Tibial artery (tissue), 4 donors: ENCODE measurements around the gene PTPN6.

Source experiments
- DNase-seq, 2 donors: peaks; one replicate each; pipeline ENCODE4 v3.0.0-alpha.2; 2019
- H3K27ac ChIP-seq, 2 donors: fragments of 200-600 bp; sonication (generic) in 1 of 2; 1 replicate in 1 of 2; 2 replicates in 1 of 2; pipeline ENCODE4 v1.5.1; 2018 to 2019; ENCODE audit warnings: mild to moderate bottlenecking in 1 of 2
- H3K27me3 ChIP-seq, 2 donors: fragments of 200-600 bp; sonication (generic) in 1 of 2; one replicate each; pipeline versions ENCODE4 v1.5.1 to v1.6.0; 2016 to 2019
- H3K36me3 ChIP-seq, 3 donors: fragments of 200-600 bp; sonication (generic) in 2 of 3; one replicate each; pipeline ENCODE4 v1.5.1; 2016 to 2019; ENCODE audit warnings: mild to moderate bottlenecking in 2 of 3
- H3K4me1 ChIP-seq, 4 donors: fragments of 200-600 bp; sonication (generic) in 2 of 4; 1 replicate in 3 of 4; 2 replicates in 1 of 4; pipeline ENCODE4 v1.5.1; 2016 to 2019
- H3K4me3 ChIP-seq, 2 donors: fragments of 200-600 bp; sonication (generic) in 1 of 2; 1 replicate in 1 of 2; 2 replicates in 1 of 2; pipeline ENCODE4 v1.5.1; 2018 to 2019; ENCODE audit warnings: mild to moderate bottlenecking in 2 of 2
- H3K9me3 ChIP-seq, 3 donors: fragments of 200-600 bp; sonication (generic) in 1 of 3; one replicate each; pipeline ENCODE4 v1.5.1; 2016 to 2019
- intact Hi-C: fragments of 100-400 bp; cut with DNase I; formaldehyde crosslinking; loops from one replicate; pipeline ENCODE4 v1.15.0; 2023; ENCODE audit warnings: low total_unique reads
- TF ChIP-seq, protein P1 (sequence below), 2 experiments: fragments of 200-600 bp in 1 of 2; fragments of 450-650 bp in 1 of 2; IDR thresholded peaks; one replicate each; pipeline ENCODE4 v1.5.1; 2017 to 2019; ENCODE audit warnings: antibody characterized with exemption in 2 of 2, mild to moderate bottlenecking in 1 of 2, moderate library complexity in 1 of 2

PTPN6 gene

DNA sequence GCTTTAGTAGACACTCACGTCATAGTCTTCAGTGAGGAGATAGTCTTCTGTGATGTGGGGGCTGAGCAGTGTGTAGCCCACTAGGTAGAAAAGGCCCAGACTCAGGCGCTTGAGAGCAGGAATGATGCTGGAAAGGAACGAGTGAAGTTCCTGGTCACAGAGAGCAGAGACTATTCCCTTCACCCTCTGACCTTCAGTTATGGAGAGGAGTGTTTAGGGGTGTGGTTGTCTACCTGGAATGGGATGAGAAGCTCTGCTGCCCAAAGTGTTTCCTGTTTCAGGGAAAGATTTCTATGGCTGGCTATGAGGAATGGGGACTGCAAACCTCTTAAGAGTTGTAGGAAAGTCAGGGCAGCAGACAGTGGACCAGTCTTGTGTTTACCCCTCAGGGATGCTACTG, 28.3 kb downstream of the PTPN6 start:
- peaks cover 62 to 90% (median 88%) of the 10 kb centered on the region in 3 donors for H3K36me3 ChIP-seq
- DNase-seq = no peak
- H3K9me3 ChIP-seq = no peaks in the 10 kb centered on the region
- H3K27me3 ChIP-seq = no peaks in the 10 kb centered on the region
- TF ChIP-seq, protein P1, sequence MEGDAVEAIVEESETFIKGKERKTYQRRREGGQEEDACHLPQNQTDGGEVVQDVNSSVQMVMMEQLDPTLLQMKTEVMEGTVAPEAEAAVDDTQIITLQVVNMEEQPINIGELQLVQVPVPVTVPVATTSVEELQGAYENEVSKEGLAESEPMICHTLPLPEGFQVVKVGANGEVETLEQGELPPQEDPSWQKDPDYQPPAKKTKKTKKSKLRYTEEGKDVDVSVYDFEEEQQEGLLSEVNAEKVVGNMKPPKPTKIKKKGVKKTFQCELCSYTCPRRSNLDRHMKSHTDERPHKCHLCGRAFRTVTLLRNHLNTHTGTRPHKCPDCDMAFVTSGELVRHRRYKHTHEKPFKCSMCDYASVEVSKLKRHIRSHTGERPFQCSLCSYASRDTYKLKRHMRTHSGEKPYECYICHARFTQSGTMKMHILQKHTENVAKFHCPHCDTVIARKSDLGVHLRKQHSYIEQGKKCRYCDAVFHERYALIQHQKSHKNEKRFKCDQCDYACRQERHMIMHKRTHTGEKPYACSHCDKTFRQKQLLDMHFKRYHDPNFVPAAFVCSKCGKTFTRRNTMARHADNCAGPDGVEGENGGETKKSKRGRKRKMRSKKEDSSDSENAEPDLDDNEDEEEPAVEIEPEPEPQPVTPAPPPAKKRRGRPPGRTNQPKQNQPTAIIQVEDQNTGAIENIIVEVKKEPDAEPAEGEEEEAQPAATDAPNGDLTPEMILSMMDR (IDR thresholded peaks at IDR 0.05) = no peak
- H3K4me1 ChIP-seq = no peaks in the 10 kb centered on the region
- H3K27ac ChIP-seq = no peak overlapping the region
- H3K4me3 ChIP-seq = no peak overlapping the region
- intact Hi-C loops = no loop called here

DNA sequence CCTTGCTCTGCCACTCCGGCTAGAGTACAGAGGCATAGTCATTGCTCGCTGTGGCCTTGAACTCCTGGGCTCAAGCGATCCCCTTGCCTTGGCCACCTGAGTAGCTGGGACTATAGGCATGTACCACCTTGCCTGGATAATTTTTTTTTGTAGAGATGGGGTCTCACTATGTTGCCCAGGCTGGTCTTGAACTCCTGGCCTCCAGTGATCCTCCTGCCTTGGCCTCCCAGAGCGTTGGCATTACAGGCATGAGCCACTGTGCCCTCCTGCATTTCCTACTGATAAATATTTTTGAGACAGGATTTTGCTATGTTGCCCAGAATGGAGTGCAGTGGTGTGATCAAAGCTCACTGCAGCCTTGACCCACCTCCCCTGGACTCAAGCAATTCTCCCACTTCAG, 28.9 kb downstream of the PTPN6 start:
- Histone ChIP-seq H3K27me3 (no peaks in the 10 kb centered on the region), H3K4me3 (no peak overlapping the region), H3K36me3 (peaks cover 56 to 88% (median 82%) of the 10 kb centered on the region in 3 donors), H3K9me3 (no peaks in the 10 kb centered on the region), H3K27ac (no peak overlapping the region), H3K4me1 (no peaks in the 10 kb centered on the region)
- DNase-seq = no peak
- TF ChIP-seq, protein P1 (IDR thresholded peaks at IDR 0.05) = no peak
- intact Hi-C loops = no loop called here

DNA sequence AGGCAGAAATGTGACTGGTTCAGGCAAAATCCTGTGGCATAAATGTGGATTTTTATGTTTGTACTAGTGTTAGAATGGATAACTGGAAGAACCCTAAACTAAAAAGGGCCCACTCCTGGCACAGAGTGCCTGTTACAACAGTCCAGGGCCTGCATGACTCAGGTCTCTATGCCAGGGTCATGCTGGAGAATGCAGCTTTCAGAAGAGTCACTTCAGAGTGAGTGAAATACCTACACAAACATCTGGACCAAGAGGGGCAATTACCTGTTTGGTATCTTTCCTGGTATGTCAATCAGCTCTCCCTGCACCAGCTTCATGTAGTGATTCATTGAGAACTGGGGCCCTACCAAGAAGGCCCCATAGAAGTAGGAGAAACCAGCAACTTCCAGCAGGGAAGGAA, 29.6 kb downstream of the PTPN6 start:
- Histone ChIP-seq H3K9me3 (no peaks in the 10 kb centered on the region), H3K4me3 (no peak overlapping the region), H3K27ac (no peak overlapping the region), H3K36me3 (peaks cover 51 to 87% (median 75%) of the 10 kb centered on the region in 3 donors), H3K4me1 (no peaks in the 10 kb centered on the region), H3K27me3 (no peaks in the 10 kb centered on the region)
- intact Hi-C loops = no loop called here
- TF ChIP-seq, protein P1 (IDR thresholded peaks at IDR 0.05) = no peak
- DNase-seq = no peak

DNA sequence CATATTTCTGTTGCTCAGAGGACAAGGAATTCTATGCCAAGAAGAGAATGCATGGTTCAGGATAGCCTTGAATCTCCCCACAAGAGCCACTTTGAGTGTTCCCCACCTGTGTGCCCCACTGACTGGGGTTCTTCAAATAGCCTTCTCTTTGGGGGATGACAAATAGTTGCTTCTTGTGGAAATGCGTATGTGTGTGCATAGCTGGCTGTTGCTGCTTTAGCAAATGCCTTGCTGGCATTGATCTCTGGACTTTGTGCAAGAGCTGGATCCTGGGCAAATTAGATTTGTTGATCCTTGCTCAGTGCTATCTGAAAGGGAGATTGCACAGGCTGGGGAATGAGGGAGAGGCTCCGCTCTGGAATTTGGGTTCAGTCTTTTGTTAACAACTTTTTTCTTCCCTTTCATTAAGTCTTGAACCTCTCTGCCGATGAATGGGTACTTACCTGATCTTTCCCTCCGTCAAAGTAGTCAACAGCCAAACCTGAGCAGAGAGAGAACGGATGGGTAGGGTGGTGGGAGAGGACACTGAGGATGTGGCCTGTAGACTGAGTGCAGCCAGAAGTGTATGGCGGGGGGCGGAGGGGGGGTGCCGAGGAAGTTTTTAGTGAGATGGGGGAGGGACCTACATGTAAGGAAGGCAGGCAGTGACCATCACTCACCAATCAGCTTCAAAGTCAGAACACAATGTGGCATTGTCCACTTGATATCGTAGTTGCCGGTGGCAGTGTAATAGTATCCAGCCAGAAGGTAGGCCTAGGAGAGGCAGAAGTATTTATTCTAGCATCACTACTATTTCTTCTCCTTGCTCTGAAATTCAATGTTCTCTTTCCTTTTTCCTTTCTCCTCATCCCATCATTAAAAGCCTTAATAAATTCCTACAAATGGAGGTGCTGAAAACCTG, 30.2 kb downstream of the PTPN6 start:
- Histone ChIP-seq H3K4me1 (no peaks in the 10 kb centered on the region), H3K27me3 (no peaks in the 10 kb centered on the region), H3K36me3 (peaks cover 44 to 87% (median 68%) of the 10 kb centered on the region in 3 donors), H3K9me3 (no peaks in the 10 kb centered on the region), H3K27ac (no peak overlapping the region), H3K4me3 (no peak overlapping the region)
- DNase-seq = no peak
- intact Hi-C loops = no loop called here
- TF ChIP-seq, protein P1 (IDR thresholded peaks at IDR 0.05) = no peak

DNA sequence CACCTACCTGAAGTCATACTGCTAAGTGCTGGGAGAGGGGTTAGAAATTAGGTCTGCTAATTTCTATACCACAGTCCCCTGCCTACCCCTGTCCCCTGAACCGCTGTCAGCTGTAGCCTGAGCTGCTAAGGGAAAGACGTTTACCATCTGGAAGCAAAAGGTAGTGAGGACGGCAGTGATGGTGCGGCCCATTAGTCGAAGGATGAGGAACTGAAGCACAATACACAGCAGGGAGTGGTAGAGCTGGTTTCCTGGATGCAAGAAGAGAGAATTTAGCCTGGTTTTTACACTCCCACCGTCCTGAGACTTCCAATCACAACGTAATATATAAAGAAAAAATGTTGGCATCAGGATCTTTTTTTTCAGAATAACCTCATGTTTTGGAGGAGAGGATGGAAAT, 31.4 kb downstream of the PTPN6 start:
- DNase-seq = no peak
- Histone ChIP-seq H3K36me3 (peaks cover 33 to 81% (median 57%) of the 10 kb centered on the region in 3 donors), H3K4me1 (no peaks in the 10 kb centered on the region), H3K4me3 (no peak overlapping the region), H3K27ac (no peak overlapping the region), H3K27me3 (no peaks in the 10 kb centered on the region), H3K9me3 (no peaks in the 10 kb centered on the region)
- intact Hi-C loops = no loop called here
- TF ChIP-seq, protein P1 (IDR thresholded peaks at IDR 0.05) = no peak
